ENCODE data around the gene NCKAP5. TPM values are rescaled to one million over a fixed set of nuclear protein-coding genes. Genes with fewer than 3 reads are reported as not detected.
"Not testable (repeated sequence)": the region's sequence is repeated elsewhere in the genome, so short reads cannot be mapped to it uniquely, and the experiment has no call there.

NCKAP5 gene
- total RNA-seq, 1 donor from 2014 or later: 33.3 TPM

DNA sequence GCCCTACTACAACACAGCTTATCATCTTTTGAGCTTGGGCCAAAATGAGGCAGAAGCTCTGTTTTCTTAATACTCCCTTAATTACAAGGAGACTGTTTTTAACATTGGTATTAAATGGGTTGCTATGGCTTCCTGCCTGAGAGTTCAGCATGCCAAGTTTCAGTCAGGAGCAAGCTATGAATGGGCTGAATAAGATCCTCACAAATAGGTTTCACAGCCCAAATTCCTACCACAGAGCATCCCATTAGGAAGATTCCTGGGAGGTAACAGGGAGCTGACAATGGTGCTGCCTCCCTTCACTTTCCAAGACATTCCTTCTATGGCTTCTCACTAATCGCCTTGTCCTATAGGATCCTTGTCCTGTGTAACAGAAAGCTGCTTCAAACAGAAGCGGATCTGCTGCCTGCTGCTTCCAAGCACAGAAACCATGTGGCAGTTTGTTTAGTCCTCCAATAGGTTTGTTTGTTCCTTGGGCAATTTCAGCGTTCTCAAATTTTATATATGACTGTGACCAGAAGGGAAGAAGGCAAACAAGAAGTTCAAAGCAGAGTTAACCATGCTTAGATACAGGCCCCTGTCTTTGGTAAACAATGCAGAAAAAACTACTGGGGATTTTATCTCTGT, 70.9 kb downstream of the NCKAP5 start:
- DNase-seq: no peak

DNA sequence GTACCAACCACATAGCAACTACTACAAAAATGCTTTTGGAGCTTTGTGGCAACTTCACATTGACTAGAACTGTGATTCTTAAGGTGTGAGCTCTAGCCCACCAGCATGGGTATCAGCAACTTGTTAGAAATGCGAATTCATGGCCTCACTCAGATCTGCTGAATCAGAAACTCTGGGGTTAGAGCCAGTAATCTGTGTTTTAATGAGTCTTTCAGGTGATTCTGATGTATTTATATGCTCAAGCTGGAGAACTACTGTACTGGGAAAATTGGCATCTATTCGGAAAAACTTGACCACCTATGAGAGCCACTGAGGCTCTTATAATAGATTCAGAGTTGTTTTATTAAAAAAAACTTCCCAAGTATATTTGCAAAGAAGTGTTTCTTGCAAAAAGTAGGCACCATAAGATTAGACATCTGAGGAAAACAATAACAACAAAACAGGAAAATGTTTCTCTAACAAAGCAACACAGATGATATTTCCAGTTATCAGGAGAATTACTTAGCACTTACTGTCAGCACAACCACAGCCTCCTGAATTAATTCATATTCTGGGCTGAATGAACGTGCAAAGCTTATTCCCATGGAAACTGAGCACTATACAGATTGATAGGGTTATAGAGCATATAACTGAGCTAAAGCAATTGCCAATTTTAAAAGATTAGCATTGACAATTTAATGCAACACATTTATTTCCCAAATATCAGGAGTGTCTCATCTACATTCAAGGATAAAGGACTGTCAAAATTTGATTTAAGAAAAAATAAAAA, 71.6 kb downstream of the NCKAP5 start:
- no peak for DNase-seq

DNA sequence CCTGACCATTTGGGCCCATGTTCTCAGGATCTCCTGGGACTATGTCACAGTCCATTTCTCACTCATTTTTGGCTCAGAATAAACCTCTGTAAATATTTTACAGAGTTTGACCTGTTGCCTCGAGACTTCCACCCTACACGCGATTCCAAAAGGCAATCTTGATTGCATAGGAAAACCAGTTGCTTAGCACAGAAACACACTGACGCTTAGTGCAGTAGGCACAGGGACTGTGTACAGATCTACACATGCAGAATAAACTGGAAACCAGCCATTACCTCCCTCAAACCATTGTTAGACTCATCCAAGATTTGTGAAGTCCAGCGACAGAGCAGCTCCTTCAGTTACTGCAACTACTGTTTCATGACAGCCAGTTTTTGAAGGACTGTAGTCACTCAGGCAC, 73.0 kb downstream of the NCKAP5 start:
- no peak for DNase-seq

DNA sequence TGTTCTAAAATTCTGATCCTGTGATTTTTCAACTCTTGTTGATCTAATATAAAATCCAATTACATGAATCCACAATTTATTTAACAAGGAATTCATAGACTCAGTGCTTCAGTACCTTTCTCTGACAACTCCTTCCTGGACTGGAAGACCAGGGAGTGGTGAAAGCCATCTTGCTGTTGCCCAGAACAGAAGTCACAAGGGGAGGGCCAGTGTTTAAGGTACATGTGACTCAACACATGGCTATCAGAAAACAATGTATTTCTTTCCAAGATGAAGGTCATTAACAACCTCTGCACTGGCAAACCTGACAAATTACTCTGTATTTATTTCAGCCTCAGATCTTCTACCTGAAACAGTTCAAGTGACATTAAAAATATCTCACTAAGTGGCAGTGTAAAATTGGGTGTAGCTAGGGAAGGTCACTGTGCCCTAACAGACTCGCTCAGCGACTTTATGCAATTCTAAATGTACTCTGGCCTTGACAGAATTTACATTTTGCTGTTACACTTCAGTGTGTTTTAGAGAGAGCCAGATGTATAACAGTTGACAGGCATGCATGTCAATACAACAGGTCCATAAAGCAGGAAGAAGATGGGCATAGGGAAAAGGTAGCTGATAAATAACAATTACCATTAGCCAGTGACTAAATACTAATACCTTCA, 75.4 kb downstream of the NCKAP5 start:
- no peak for DNase-seq

DNA sequence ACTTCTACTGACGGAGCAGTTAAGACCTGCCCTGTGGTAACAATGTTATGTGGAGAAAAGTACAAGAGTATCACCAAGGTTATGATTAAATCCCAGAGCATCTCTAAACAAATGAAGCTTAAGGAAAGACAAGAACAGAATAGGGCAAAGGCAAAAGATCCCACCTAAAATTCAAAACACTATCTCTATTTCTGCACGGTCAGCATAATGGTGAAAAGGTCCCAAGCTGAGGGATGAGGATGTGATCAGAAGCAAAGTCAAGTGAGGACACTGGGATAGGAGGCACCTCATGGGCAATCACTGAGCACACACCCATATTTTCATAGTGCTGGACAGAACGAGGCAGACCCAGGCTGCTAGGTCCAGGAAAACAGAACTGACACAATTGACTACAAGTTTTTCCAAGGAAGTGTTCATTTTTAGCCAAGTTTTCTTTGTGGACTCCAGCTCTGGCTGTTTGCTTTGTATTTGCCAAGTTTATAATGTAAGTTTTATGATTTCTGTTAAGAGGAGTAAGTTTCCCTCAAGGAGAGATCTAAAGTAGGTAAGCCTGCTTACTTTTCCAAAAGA, 77.8 kb downstream of the NCKAP5 start:
- peak; percentile 15 for DNase-seq

DNA sequence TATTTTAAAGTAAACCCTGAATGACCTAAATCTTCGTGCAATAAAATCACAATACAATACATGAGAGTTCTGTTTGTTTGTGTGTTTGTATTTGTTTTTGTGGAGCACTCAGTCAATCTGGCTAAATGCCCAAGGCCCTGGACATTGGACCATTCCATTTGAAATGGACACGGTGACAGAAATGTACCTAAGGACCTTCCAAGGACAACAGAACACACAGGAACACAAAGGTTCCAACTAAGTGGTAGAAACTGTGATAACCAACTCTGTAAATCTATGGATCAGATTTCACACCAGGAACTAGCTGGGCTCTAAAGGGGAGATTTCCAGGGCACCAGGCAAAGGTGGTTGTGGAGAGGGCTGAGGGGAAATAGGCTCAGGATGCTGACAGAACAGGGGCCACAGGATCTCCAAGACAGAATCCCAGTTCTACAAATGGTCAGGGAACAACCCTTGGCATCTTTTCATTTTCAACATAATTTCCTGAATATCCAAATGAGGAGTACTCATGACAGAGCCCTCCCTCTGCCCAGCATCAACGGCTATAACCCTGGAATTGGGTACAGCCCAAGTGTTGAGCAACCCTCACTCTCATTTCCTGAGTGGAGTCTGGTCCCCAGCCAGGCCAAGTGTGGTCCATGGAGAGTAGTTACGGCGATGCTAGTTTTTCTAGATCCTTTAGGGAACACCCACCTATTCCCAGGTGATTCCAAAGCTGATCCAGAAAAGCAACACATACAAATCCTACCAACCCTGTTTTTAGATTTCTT, 78.4 kb downstream of the NCKAP5 start:
- no peak for DNase-seq

DNA sequence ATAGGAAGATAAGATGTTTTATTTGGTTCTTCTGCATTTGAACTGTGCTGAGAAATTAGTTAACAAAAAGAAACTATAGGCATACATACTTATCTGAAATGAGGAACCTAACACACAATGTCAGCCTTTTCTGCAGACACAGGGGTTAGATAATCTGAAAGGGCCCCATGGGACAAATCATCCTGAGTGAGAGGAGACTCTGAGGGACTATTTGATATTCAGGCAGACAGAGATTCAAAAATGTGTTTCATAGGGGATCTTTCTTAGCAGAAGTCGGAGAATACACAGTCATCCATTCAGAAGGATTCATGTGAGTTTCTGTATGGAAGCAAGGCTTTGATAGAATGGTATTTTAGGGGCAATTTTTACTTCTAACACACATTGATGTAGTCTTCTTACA, 79.1 kb downstream of the NCKAP5 start:
- DNase-seq: no peak

DNA sequence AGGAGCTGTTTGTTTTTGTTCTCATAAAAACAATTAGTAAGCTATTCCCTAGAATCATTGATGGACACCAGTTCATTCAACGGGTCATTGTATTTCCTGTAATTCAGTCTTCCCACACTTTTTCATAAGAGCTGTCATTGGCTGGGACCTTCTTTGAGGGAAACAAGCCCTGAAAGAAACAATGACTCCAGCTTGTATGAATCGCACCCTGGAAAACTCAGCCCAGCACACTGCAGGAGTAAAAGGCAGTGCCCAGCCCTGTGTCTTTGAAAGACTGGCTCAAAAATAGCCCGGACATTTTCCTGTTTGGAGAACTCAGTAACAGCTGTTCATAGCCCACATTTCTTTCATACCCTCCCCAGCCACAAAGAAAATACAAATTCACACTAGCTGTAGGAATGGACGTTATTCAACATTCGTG, 81.5 kb downstream of the NCKAP5 start:
- DNase-seq: no peak

DNA sequence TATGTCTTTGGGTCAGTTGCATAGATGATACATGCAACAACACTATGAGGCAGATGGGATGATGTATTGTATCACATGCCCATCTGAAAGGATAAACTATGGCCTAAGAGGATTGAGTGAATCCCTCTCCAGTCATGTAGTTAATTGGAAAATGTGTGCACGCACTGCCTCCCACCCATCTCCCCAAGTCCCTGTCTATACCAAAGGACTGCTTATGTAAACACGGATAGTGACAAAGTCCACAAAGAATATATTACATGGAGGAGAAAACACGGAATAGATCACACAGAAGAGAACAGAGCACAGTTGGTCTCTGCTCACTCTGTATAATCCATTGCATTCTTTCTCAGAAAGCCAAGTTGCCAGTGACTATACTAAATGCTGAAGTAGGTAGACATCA, 82.4 kb downstream of the NCKAP5 start:
- DNase-seq: no peak

DNA sequence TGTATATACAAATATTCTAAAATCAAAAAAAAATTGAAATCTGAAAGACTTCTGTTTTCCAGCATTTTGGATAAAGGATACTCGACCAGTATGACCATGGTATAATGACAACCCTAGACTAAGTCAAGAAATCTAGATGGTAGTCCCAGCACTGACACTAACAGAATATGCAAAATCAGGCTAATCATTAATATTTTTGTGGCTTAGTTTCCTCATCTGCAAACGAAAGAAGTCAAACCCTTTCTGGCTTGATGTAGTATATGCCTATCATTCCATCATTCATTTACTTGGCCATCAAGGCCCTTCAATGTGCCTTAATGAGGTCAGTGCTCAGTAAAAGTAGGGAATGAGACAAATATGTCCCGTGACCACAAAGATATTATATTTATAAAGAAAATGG, 83.5 kb downstream of the NCKAP5 start:
- DNase-seq: no peak

DNA sequence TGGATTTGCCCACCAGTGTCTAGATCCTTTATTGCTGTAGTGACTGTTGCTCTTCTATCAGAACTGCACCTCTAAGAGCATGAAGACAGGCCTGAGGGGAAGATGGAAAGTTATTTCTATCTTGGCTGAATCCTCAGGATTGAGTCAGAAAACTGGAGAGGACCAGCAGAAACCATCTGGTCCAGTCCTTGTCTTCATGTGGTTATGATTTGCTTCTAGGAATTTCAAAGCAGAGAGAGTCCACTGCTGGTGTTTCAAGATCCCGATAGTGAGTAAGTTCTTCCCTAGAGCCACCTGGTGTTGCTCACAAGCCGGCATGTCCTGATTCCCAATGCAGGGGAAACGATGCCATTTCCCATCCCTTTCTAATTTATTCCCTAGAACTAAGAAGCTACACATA, 84.2 kb downstream of the NCKAP5 start:
- peak; percentile 90 for DNase-seq

DNA sequence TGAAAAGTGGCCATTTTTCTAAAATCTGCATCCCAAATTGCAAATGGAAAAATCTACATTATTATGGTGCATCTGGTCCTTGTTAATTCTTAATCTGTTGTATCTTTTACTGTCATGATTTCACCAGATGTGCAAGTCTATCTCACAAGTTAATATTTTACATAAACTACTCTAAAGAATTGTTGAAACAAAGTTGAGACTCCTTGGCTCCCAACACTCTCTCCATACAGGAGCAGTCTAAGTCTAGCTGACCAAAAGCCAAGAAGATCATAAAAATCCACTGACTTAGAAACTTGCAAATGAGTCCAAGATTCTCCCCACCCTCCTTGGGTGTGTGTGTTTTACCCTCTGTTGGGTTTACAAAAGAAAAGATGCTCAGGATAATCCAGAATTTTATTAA, 85.1 kb downstream of the NCKAP5 start:
- peak; percentile 95 for DNase-seq

DNA sequence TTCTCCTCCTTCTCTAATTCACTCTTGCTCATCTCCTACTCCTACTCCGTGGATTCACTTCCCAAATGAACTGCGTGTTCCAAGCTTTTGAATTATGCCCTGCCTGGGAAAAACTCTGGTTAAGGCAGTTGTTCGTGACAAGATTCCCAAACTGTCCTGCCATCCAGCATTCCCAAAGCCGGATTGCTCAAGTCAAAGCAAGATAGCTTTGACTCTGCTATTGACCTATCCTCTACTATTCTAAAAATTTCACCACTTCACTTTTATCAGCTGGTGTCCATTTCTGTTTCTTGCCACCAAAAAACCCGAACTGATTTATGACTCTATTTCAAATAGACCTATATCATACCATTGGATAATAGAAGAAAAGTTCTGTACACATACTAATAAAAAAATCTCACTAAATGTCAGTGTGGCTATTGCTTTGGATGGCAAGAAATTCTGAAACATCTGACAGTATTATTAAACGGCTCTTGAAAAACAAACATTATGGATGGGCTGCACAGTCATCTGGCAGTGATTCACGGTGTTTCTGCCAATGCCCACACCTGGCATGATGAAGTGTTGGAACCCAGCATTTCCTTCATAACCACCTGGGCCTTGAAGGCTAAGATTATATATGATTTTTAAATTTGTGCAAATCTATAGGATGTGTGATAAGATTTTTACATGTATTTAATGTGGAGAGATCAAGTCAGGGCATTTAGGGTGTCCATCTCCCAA, 87.4 kb downstream of the NCKAP5 start:
- no peak for DNase-seq

DNA sequence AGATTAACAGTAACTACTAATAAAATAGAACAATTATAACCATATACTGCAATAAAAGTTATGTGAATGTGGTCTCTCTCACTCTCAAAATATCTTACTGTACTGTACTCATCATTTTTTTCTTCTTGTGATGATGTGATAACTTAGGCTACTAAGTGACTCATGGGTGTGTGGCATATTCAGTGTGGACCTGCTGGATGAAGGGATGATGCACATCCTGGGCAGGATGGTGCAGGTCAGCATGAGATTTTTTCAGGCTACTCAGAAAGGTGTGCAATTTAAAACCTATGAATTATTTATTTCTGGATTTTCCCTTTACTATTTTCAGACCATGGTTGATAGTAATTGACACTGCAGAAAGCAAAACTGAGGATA, 90.7 kb downstream of the NCKAP5 start:
- no peak for DNase-seq

DNA sequence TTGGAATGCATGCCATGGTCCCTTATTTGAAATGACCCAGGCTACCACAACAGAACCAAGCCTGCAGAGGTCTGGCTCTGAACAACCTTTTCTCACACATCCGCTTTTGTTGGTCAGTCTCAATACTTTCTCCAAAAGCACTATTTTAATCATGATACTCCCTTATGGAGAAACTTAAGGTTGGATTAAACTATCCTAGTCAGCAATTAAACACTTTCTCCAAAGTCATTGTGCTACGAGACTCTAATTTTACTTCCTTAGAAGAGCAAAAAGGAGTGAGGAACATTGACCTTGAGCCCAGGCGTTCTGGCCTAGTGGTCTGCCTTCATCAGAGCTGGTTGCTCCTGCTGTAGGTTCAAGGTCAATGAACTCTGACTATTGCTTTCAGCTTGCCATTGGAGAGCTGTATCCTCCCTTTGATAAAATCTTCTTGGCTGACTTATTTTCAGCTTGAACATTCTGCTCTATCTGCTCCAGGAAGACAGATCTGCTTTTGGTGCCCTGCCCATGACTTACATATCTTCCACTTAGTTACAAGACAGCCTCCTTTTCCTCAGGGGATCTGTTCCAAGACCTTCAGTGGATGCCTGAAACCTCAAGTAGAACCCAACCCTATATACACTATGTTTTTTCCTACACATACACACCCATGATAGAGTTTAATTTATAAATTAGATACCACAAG, 91.2 kb downstream of the NCKAP5 start:
- peak; percentile 26 for DNase-seq

DNA sequence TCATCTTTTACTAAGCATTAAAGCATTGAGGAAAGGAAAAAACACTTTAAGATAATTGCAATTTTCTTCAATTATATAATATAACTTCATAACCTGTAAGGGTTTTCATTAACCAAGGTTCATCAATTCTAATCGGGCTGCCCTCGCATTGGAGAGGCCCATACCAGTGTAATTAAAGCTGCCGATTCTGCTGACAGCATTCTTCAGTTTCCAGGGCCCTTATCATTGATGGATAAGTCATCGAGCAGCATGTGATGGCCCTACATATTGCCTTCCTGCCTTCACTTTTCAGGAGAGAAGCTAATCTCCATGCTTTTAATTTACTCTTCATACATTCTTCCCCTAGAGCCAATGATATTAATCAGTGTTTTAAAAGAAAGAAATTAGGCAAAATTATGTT, 92.0 kb downstream of the NCKAP5 start:
- no peak for DNase-seq

DNA sequence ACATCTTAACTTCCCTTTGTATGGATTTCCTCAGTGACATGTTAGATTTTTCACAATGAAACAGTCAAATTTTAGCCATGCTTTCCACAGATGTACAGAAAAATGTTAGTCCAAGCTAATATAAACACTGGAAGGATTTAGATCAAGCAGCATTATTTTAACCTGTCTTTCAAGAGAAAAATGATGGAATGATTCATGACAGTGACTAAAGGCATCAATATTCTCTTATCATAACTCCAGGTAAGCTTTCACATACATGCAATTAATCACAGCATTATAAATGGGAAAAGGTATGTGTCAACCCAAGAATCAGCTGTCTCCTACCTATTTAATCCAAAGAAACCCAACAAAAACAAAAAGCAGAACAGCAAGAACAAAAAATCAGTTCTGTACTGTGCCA, 92.7 kb downstream of the NCKAP5 start:
- DNase-seq: no peak

DNA sequence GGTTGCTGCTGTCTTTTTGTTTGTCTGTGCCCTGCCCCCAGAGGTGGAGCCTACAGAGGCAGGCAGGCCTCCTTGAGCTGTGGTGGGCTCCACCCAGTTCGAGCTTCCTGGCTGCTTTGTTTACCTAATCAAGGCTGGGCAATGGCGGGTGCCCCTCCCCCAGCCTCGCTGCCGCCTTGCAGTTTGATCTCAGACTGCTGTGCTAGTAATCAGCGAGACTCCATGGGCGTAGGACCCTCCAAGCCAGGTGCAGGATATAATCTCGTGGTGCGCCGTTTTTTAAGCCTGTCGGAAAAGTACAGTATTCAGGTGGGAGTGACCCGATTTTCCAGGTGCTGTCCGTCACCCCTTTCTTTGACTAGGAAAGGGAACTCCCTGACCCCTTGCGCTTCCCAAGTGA, 97.8 kb downstream of the NCKAP5 start:
- DNase-seq: not testable (repeated sequence)

DNA sequence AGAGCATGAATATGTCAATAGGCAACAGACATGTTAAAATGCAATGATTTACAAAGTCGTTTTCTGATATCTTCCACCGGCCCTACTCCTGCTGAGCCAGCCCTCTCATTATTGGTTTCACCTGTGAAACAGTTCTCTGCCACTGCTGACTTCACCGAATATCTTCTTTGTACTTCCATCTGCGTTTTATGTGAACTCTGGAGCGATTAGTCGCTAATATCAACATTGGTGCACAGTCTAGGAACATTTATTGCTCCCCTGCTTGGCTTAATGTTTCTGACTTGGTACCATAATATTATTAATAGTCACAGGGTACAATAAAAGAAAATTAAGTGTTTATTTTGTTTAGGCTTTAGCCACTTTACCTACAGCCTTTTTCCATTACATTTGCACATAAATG, 105.5 kb downstream of the NCKAP5 start:
- DNase-seq: no peak

DNA sequence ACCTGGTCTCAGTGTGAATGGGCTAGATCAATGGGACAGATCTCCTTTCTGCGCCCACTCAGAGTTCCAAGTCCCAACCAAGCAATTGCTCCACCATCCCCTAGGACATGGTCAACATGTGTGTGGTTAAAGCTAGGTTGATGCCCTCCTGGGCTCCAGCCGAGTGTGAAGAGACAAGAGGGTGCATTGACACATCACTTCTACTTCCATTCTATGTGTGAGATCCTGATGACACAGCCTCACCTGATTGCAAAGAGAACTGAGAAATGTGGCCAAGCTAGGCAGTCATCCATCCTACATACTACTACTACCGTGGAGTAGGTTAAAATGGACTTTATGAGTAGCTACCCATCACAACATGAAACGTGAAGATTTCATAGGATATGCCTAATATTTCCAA, 106.8 kb downstream of the NCKAP5 start:
- DNase-seq: no peak

DNA sequence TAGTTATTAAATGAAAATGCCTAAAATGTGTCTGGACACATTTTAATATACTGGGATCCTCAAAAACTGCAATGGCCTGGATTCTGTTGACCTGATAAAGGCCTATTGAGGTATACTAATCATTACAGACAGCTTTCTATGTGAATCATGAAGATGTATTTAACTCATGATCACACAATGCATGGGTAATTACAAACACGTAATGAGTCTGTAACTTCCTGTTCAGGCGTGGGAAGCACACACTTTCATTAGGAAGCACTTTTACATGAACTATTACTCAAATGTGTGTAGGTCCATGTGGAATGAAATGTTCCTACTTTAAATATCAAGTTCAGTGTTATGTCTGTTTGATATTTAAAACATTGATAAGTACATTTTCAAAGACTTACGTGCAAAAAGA, 108.7 kb downstream of the NCKAP5 start:
- DNase-seq: no peak

All from skin of body (tissue), 2 donors.